ENCODE results near the gene CAMKMT. TPM values are rescaled to one million over a fixed set of nuclear protein-coding genes. Genes with fewer than 3 reads are reported as not detected.

CAMKMT gene
- total RNA-seq, 5 donors from 2014 or later (not counting 1 experiment from before 2014, with no cell fraction given), result 11.9 to 20.2 (median 16.5) TPM

- H3K9me3 Mint-ChIP-seq, result no peaks in the 10 kb centered on the region
- Histone ChIP-seq H3K27me3 (replicated peaks in 1 of 2; ENCODE audit: control insufficient read depth in 2 of 2, extremely low read depth in 1 of 2, insufficient read depth in 2 of 2, low read length in 1 of 2) (no peaks in the 10 kb centered on the region), H3K36me3 (ENCODE audit: control insufficient read depth in 2 of 2, extremely low read depth in 1 of 2, insufficient read depth in 1 of 2, low read length in 1 of 2) (no peaks in the 10 kb centered on the region), H3K9me3 (no peaks in the 10 kb centered on the region), H3K27ac (ENCODE audit: low read length) (no peak overlapping the region), H3K4me1 (ENCODE audit: control insufficient read depth in 1 of 2, extremely low read depth in 1 of 2, insufficient read depth in 2 of 2, low read length in 2 of 2) (peaks cover 0 to 8% of the 10 kb centered on the region in 2 experiments), H3K4me3 (ENCODE audit: control insufficient read depth in 1 of 2, extremely low read depth in 1 of 2, low read length in 1 of 2) (no peak overlapping the region)
- DNase-seq, result no peak
- ChIA-PET CTCF (no interaction called here), POLR2A (no interaction called here)
- H3K36me3 Mint-ChIP-seq, result peaks cover 22% of the 10 kb centered on the region
- peaks cover 16 to 19% (median 17%) of the 10 kb centered on the region in 3 donors for H3K4me1 Mint-ChIP-seq
- no peak overlapping the region for H3K4me3 Mint-ChIP-seq
- no peaks in the 10 kb centered on the region for H3K27me3 Mint-ChIP-seq
- H3K27ac Mint-ChIP-seq, result no peak overlapping the region
- ATAC-seq (replicated peaks in 1 of 4), result no peak
- 97% methylated on average over 7 of the region's 10 CpGs for WGBS (ENCODE audit: insufficient coverage)
These were observed 344.2 kb downstream of the CAMKMT start for GRCh38 chr2:44705876-44706480.

DNA sequence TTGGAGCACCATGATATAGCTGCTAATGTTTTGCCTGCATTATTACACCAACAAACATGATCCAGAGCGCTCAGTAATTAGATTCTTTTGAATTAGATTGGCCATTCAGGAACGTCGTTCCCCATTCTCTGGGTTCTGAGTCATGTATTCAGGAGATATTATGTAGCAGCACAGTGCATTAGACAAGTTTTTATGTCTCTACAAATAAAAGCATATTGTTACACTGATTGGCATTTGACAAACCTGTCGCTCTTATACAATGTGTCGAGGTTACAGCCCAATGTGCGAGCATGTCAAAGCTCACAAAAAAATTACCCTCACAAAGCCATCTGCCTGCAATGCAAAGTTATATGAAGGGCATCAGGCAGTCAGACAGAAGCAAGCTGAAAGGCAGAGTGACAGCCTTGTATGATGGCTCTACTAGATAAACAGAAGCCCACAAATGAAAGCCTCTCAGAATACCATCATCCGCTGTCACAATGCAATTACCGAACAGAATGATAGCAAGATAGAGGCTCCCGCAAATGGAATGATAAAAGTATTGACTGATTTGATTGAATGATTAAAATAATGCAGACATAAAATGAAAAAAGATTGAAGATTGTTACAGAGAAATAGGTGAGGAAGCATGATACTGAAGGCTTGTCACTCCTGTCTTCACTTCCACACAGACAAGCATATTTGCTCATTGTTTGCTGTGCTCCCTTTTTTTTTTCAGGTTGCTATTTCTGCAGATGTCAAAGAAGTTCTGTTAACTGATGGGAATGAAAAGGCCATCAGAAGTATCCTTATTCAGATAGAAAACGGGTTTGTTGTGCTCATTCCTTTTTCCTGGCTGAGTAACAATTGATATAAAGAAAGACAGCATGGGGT lies 345.2 kb downstream of the CAMKMT start:
- ATAC-seq (replicated peaks in 1 of 4) (no peak), DNase-seq (no peak)
- ChIA-PET CTCF (no interaction called here), POLR2A (no interaction called here)
- Mint-ChIP-seq H3K27me3 (no peaks in the 10 kb centered on the region), H3K36me3 (peaks cover 22% of the 10 kb centered on the region), H3K27ac (no peak overlapping the region), H3K4me3 (no peak overlapping the region), H3K4me1 (peaks cover 16 to 19% (median 17%) of the 10 kb centered on the region in 3 donors), H3K9me3 (no peaks in the 10 kb centered on the region)
- peaks cover 0 to 8% of the 10 kb centered on the region in 2 experiments for H3K4me1 ChIP-seq (ENCODE audit: control insufficient read depth in 1 of 2, extremely low read depth in 1 of 2, insufficient read depth in 2 of 2, low read length in 2 of 2)
- WGBS (ENCODE audit: insufficient coverage), result 100% methylated on average over 1 of the region's 10 CpGs
- no peak overlapping the region for H3K4me3 ChIP-seq (ENCODE audit: control insufficient read depth in 1 of 2, extremely low read depth in 1 of 2, low read length in 1 of 2)
- no peak overlapping the region for H3K27ac ChIP-seq (ENCODE audit: low read length)
- H3K27me3 ChIP-seq (replicated peaks in 1 of 2; ENCODE audit: control insufficient read depth in 2 of 2, extremely low read depth in 1 of 2, insufficient read depth in 2 of 2, low read length in 1 of 2), result no peaks in the 10 kb centered on the region
- no peaks in the 10 kb centered on the region for H3K9me3 ChIP-seq
- H3K36me3 ChIP-seq (ENCODE audit: control insufficient read depth in 2 of 2, extremely low read depth in 1 of 2, insufficient read depth in 1 of 2, low read length in 1 of 2), result no peaks in the 10 kb centered on the region

DNA sequence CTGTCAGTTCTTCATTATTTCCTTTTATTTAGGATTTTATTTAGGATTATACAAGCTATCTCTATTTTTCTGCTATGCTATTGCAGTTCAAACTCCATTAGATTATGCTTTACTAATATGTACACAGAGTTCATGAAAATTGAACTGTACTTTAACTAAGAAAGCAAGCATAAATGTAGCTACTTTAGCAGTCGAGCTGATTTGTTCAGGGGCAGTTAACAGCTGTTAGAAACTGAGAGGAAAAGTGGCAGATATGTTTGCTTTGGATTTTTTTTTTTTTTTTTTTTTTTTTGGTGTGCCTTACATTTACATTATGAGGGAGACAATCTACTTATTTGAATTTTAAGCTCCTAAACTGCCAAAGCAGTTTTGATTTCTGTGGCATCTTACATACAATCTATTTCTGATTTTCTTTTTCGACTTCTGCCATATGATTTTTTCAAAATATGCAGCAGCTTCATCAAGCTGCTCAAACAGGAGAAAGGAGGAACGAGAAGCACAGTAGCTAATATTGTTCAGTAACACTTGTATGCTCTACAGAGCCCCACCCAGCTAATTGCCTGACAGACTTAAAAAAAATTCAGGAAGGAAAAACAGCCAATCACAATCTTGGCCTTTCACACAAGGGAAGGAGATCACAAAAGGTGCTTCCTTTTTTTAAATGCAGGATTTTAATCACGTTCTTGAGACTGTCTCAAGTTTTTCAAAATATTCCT lies 346.4 kb downstream of the CAMKMT start:
- Mint-ChIP-seq H3K27me3 (no peaks in the 10 kb centered on the region), H3K36me3 (peaks cover 22% of the 10 kb centered on the region), H3K4me3 (peak overlapping the region in 2 of 3 donors; percentile 13 to 35), H3K4me1 (peaks cover 16 to 23% (median 22%) of the 10 kb centered on the region in 3 donors), H3K27ac (no peak overlapping the region), H3K9me3 (no peaks in the 10 kb centered on the region)
- no CpG with 5 or more reads among the region's 4 CpGs for WGBS (ENCODE audit: insufficient coverage)
- Histone ChIP-seq H3K4me3 (ENCODE audit: control insufficient read depth in 1 of 2, extremely low read depth in 1 of 2, low read length in 1 of 2) (no peak overlapping the region), H3K4me1 (ENCODE audit: control insufficient read depth in 1 of 2, extremely low read depth in 1 of 2, insufficient read depth in 2 of 2, low read length in 2 of 2) (peaks cover 0 to 8% of the 10 kb centered on the region in 2 experiments), H3K36me3 (ENCODE audit: control insufficient read depth in 2 of 2, extremely low read depth in 1 of 2, insufficient read depth in 1 of 2, low read length in 1 of 2) (no peaks in the 10 kb centered on the region), H3K9me3 (no peaks in the 10 kb centered on the region), H3K27me3 (replicated peaks in 1 of 2; ENCODE audit: control insufficient read depth in 2 of 2, extremely low read depth in 1 of 2, insufficient read depth in 2 of 2, low read length in 1 of 2) (no peaks in the 10 kb centered on the region), H3K27ac (ENCODE audit: low read length) (no peak overlapping the region)
- DNase-seq (peak in 1 of 35 experiments; percentile 4), ATAC-seq (replicated peaks in 1 of 4) (no peak)
- CTCF ChIA-PET, result interaction anchor here in 1 of 2 donors (0.5 kb wide), 1 partner anchor 11 kb away, joined by 3 read pairs; no protein-coding TSS in a partner anchor
- POLR2A ChIA-PET, result no interaction called here

- no peaks in the 10 kb centered on the region for H3K27me3 Mint-ChIP-seq
- Histone ChIP-seq H3K9me3 (no peaks in the 10 kb centered on the region), H3K36me3 (ENCODE audit: control insufficient read depth in 2 of 2, extremely low read depth in 1 of 2, insufficient read depth in 1 of 2, low read length in 1 of 2) (no peaks in the 10 kb centered on the region), H3K27me3 (replicated peaks in 1 of 2; ENCODE audit: control insufficient read depth in 2 of 2, extremely low read depth in 1 of 2, insufficient read depth in 2 of 2, low read length in 1 of 2) (no peaks in the 10 kb centered on the region), H3K4me1 (ENCODE audit: control insufficient read depth in 1 of 2, extremely low read depth in 1 of 2, insufficient read depth in 2 of 2, low read length in 2 of 2) (peaks cover 0 to 8% of the 10 kb centered on the region in 2 experiments), H3K27ac (ENCODE audit: low read length) (no peak overlapping the region), H3K4me3 (ENCODE audit: control insufficient read depth in 1 of 2, extremely low read depth in 1 of 2, low read length in 1 of 2) (no peak overlapping the region)
- peak overlapping the region in 2 of 3 donors; percentile 13 to 35 for H3K4me3 Mint-ChIP-seq
- ATAC-seq (replicated peaks in 1 of 4) (no peak), DNase-seq (no peak)
- ChIA-PET POLR2A (interaction anchor here in 1 of 2 donors (1.0 kb wide), 1 partner anchor 9 kb away, joined by 3 read pairs; no protein-coding TSS in a partner anchor), CTCF (no interaction called here)
- H3K9me3 Mint-ChIP-seq, result no peaks in the 10 kb centered on the region
- whole genome bisulfite sequencing (ENCODE audit: insufficient coverage), result 86% methylated on average over 1 of the region's 3 CpGs
- peaks cover 23% of the 10 kb centered on the region for H3K36me3 Mint-ChIP-seq
- H3K4me1 Mint-ChIP-seq, result peaks cover 16 to 25% (median 23%) of the 10 kb centered on the region in 3 donors
- H3K27ac Mint-ChIP-seq, result no peak overlapping the region
These were observed 346.9 kb downstream of the CAMKMT start for GRCh38 chr2:44708661-44709000.

GRCh38 chr2:44713170-44713569 lies 351.4 kb downstream of the CAMKMT start:
- Histone ChIP-seq H3K4me1 (ENCODE audit: control insufficient read depth in 1 of 2, extremely low read depth in 1 of 2, insufficient read depth in 2 of 2, low read length in 2 of 2) (peaks cover 0 to 4% of the 10 kb centered on the region in 2 experiments), H3K27me3 (replicated peaks in 1 of 2; ENCODE audit: control insufficient read depth in 2 of 2, extremely low read depth in 1 of 2, insufficient read depth in 2 of 2, low read length in 1 of 2) (no peaks in the 10 kb centered on the region), H3K4me3 (ENCODE audit: control insufficient read depth in 1 of 2, extremely low read depth in 1 of 2, low read length in 1 of 2) (no peak overlapping the region), H3K9me3 (no peaks in the 10 kb centered on the region), H3K36me3 (ENCODE audit: control insufficient read depth in 2 of 2, extremely low read depth in 1 of 2, insufficient read depth in 1 of 2, low read length in 1 of 2) (no peaks in the 10 kb centered on the region), H3K27ac (ENCODE audit: low read length) (no peak overlapping the region)
- DNase-seq (peak in 2 of 35 experiments; percentile 1 to 6), ATAC-seq (replicated peaks in 1 of 4) (peak in 1 of 4 experiments; percentile 29)
- Mint-ChIP-seq H3K27me3 (no peaks in the 10 kb centered on the region), H3K9me3 (no peaks in the 10 kb centered on the region), H3K4me1 (peaks cover 5 to 17% (median 10%) of the 10 kb centered on the region in 3 donors), H3K4me3 (no peak overlapping the region), H3K27ac (no peak overlapping the region), H3K36me3 (peaks cover 15% of the 10 kb centered on the region)
- ChIA-PET POLR2A (no interaction called here), CTCF (no interaction called here)
- no CpG with 5 or more reads among the region's 3 CpGs for whole genome bisulfite sequencing (ENCODE audit: insufficient coverage)

DNA sequence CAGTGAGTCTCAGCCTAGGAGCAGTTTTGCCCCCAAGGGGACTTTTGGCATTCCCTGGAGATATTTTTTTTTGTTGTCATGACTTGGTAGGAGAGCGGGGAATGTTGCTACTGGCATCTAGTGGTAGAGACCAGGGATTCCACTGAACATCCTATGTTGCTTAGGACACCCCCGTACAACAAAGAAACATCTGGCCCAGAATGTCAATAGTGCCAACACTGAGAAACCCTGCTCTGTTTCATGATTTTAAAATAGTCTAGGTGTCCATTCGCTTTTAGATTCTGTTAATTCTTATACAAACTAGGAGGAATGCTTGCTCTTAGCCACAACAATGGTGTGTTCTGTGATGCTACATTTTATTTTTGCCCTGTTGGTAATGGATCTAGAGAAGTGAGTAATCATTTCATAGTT lies 353.9 kb downstream of the CAMKMT start:
- DNase-seq, result no peak
- Histone ChIP-seq H3K27me3 (replicated peaks in 1 of 2; ENCODE audit: control insufficient read depth in 2 of 2, extremely low read depth in 1 of 2, insufficient read depth in 2 of 2, low read length in 1 of 2) (no peaks in the 10 kb centered on the region), H3K9me3 (no peaks in the 10 kb centered on the region), H3K4me1 (ENCODE audit: control insufficient read depth in 1 of 2, extremely low read depth in 1 of 2, insufficient read depth in 2 of 2, low read length in 2 of 2) (no peaks in the 10 kb centered on the region), H3K36me3 (ENCODE audit: control insufficient read depth in 2 of 2, extremely low read depth in 1 of 2, insufficient read depth in 1 of 2, low read length in 1 of 2) (no peaks in the 10 kb centered on the region), H3K4me3 (ENCODE audit: control insufficient read depth in 1 of 2, extremely low read depth in 1 of 2, low read length in 1 of 2) (no peak overlapping the region), H3K27ac (ENCODE audit: low read length) (no peak overlapping the region)
- no peak overlapping the region for H3K27ac Mint-ChIP-seq
- no CpG with 5 or more reads among the region's 3 CpGs for WGBS (ENCODE audit: insufficient coverage)
- peaks cover 20% of the 10 kb centered on the region for H3K36me3 Mint-ChIP-seq
- peaks cover 0 to 12% (median 4%) of the 10 kb centered on the region in 3 donors for H3K4me1 Mint-ChIP-seq
- POLR2A ChIA-PET, result no interaction called here
- no peaks in the 10 kb centered on the region for H3K9me3 Mint-ChIP-seq
- no peak for ATAC-seq (replicated peaks in 1 of 4)
- H3K4me3 Mint-ChIP-seq, result no peak overlapping the region
- H3K27me3 Mint-ChIP-seq, result no peaks in the 10 kb centered on the region
- CTCF ChIA-PET, result no interaction called here

All from T-cell (primary cell).